OCI-LY1 (cell line): ENCODE results near the gene PDE3B.

ENCODE experiments used
- EZH2 ChIP-seq: fragments of 200-600 bp; sonication (generic), shearing (Covaris generic); IDR thresholded peaks from 2 replicates; pipeline ENCODE4 v1.8.0; 2017; ENCODE audit warnings: borderline replicate concordance, mixed run types, mild to moderate bottlenecking, antibody characterized with exemption, low read length, moderate library complexity, mixed read lengths
- TF ChIP-seq, protein P1 (sequence below): fragments of 200-600 bp; sonication (generic), shearing (Covaris generic); IDR thresholded peaks from 2 replicates; pipeline ENCODE4 v1.5.1; 2017; ENCODE audit warnings: mild to moderate bottlenecking, antibody characterized with exemption, low read length, moderate library complexity, mixed read lengths

DNA sequence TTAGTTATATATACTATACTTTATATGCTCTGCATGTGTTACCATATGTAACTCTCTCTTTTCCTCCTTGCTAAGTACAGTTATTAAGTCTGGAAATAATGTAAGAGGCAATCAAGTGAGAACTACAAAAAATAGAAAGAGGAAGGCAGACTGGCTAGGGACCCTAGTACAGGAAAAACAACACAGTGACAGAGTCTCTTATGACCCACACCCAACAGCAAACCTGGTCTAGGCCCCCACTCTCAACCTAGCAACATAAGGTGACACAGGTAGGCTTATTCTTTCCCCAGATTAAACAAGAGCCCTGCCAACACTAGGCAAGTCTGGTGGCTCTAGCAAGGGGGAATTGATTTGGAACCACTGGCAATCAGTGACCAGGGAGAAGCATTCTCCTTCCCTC lies 132.3 kb downstream of the PDE3B start:
- TF ChIP-seq, protein P1, sequence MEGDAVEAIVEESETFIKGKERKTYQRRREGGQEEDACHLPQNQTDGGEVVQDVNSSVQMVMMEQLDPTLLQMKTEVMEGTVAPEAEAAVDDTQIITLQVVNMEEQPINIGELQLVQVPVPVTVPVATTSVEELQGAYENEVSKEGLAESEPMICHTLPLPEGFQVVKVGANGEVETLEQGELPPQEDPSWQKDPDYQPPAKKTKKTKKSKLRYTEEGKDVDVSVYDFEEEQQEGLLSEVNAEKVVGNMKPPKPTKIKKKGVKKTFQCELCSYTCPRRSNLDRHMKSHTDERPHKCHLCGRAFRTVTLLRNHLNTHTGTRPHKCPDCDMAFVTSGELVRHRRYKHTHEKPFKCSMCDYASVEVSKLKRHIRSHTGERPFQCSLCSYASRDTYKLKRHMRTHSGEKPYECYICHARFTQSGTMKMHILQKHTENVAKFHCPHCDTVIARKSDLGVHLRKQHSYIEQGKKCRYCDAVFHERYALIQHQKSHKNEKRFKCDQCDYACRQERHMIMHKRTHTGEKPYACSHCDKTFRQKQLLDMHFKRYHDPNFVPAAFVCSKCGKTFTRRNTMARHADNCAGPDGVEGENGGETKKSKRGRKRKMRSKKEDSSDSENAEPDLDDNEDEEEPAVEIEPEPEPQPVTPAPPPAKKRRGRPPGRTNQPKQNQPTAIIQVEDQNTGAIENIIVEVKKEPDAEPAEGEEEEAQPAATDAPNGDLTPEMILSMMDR, result no peak
- TF ChIP-seq EZH2, result no peak
